H1 (cell line): ENCODE results near the gene GLRX3. TPM values are rescaled to one million over a fixed set of nuclear protein-coding genes. Genes with fewer than 3 reads are reported as not detected.

Source experiments
- CTCF ChIA-PET: fragments of 300-600 bp; sonication (Branson Sonifier 250); formaldehyde crosslinking; loops from one replicate; lab custom pipeline; 2021; ENCODE audit not compliant: partially characterized antibody; lab: Charles Lee
- POLR2A ChIA-PET: fragments of 300-600 bp; sonication (Branson Sonifier 250); formaldehyde crosslinking; loops from one replicate; lab custom pipeline; 2021; ENCODE audit warnings: inconsistent platforms; ENCODE audit not compliant: partially characterized antibody; lab: Charles Lee
- DNase-seq, 2 experiments: peaks; one replicate each; pipeline versions ENCODE4 v3.0.0 to v3.0.0-alpha.2; 2010 to 2022; ENCODE audit warnings: low spot score in 2 of 2, low read depth in 1 of 2, mixed read lengths in 1 of 2
- FAIRE-seq: peaks from 2 replicates; lab custom pipeline; 2011; peaks lifted over from hg19 to GRCh38; lab: Jason Lieb, UNC
- H2AFZ ChIP-seq: 2 replicates; pipeline ENCODE4 v1.8.1; 2012; ENCODE audit warnings: low read length, inconsistent platforms
- H2AK5ac ChIP-seq: 2 replicates; pipeline ENCODE4 v1.6.1; 2013; ENCODE audit warnings: low read depth, low read length
- H2BK120ac ChIP-seq: replicated peaks from 2 replicates; pipeline ENCODE3; 2013; ENCODE audit warnings: low read depth, low read length, inconsistent platforms
- H2BK12ac ChIP-seq: 2 replicates; pipeline ENCODE4 v1.6.1; 2013; ENCODE audit warnings: low read depth, low read length
- H2BK15ac ChIP-seq: 2 replicates; pipeline ENCODE4 v1.6.1; 2013; ENCODE audit warnings: low read length
- H2BK20ac ChIP-seq: 2 replicates; pipeline ENCODE4 v1.6.1; 2013; ENCODE audit warnings: low read length
- H2BK5ac ChIP-seq: 2 replicates; pipeline ENCODE4 v1.6.1; 2013; ENCODE audit warnings: low read depth, low read length
- H3K14ac ChIP-seq: 2 replicates; pipeline ENCODE4 v1.6.1; 2013; ENCODE audit warnings: inconsistent platforms; ENCODE audit not compliant: insufficient read length
- H3K18ac ChIP-seq: 2 replicates; pipeline ENCODE4 v1.6.1; 2013; ENCODE audit warnings: low read length; ENCODE audit errors: extremely low read depth
- H3K23ac ChIP-seq: 2 replicates; pipeline ENCODE4 v1.6.1; 2013; ENCODE audit warnings: inconsistent platforms; ENCODE audit not compliant: insufficient read length
- H3K23me2 ChIP-seq: 2 replicates; pipeline ENCODE4 v1.6.1; 2013; ENCODE audit warnings: low read depth, low read length
- H3K27ac ChIP-seq: 2 replicates; pipeline ENCODE4 v1.6.1; 2011; ENCODE audit warnings: low read depth, low read length, inconsistent platforms
- H3K27me3 ChIP-seq, 4 experiments: replicated peaks in 1 of 4; 1 replicate in 1 of 4; 2 replicates in 3 of 4; pipeline versions ENCODE4 v1.6.1 to v1.8.1; 2011 to 2013; ENCODE audit warnings: low read length in 3 of 4, mild to moderate bottlenecking in 3 of 4, inconsistent platforms in 2 of 4, mixed read lengths in 2 of 4, moderate library complexity in 1 of 4; ENCODE audit not compliant: control insufficient read depth in 3 of 4, insufficient read depth in 3 of 4; ENCODE audit errors: extremely low read depth in 1 of 4
- H3K36me3 ChIP-seq, 4 experiments: 2 replicates each; pipeline versions ENCODE4 v1.6.1 to v1.8.1; 2011 to 2013; ENCODE audit warnings: mild to moderate bottlenecking in 4 of 4, low read length in 3 of 4, moderate library complexity in 2 of 4, control low read depth in 1 of 4, inconsistent platforms in 1 of 4; ENCODE audit not compliant: insufficient read depth in 4 of 4, control insufficient read depth in 2 of 4
- H3K4ac ChIP-seq: replicated peaks from 2 replicates; pipeline ENCODE3; 2013; ENCODE audit warnings: low read length, low read depth, mixed read lengths, inconsistent platforms; ENCODE audit not compliant: insufficient read length
- H3K4me1 ChIP-seq, 4 experiments: replicated peaks in 1 of 4; 1 replicate in 1 of 4; 2 replicates in 3 of 4; pipeline versions ENCODE4 v1.6.1 to v1.8.1; 2011 to 2013; ENCODE audit warnings: low read length in 3 of 4, inconsistent platforms in 2 of 4, mixed read lengths in 1 of 4; ENCODE audit not compliant: insufficient read depth in 4 of 4, control insufficient read depth in 3 of 4
- H3K4me2 ChIP-seq, 2 experiments: 2 replicates each; pipeline versions ENCODE4 v1.6.1 to v1.8.1; 2011 to 2013; ENCODE audit warnings: low read depth in 2 of 2, low read length in 2 of 2, control low read depth in 1 of 2, inconsistent platforms in 1 of 2, mild to moderate bottlenecking in 1 of 2; ENCODE audit not compliant: insufficient read depth in 1 of 2
- H3K4me3 ChIP-seq, 4 experiments: fragments of 200-600, 300-600 bp in 1 of 4; sonication (generic), shearing (Covaris generic), sonication (Bioruptor Twin) in 1 of 4; 2 replicates each; pipeline versions ENCODE4 v1.5.1 to v1.8.1; 2011 to 2016; ENCODE audit warnings: low read length in 4 of 4, low read depth in 3 of 4, control low read depth in 2 of 4, inconsistent platforms in 2 of 4, mild to moderate bottlenecking in 2 of 4, mixed read lengths in 1 of 4, moderate library complexity in 1 of 4; ENCODE audit not compliant: insufficient read depth in 2 of 4; ENCODE audit errors: extremely low read depth in 1 of 4
- H3K56ac ChIP-seq: replicated peaks from 2 replicates; pipeline ENCODE3; 2013; ENCODE audit warnings: low read depth, mild to moderate bottlenecking, mixed read lengths, low read length, inconsistent platforms; ENCODE audit not compliant: insufficient read length
- H3K79me1 ChIP-seq: 2 replicates; pipeline ENCODE4 v1.6.1; 2013; ENCODE audit warnings: low read depth, low read length, control low read depth
- H3K79me2 ChIP-seq, 2 experiments: 2 replicates each; pipeline versions ENCODE4 v1.6.1 to v1.8.1; 2012 to 2013; ENCODE audit warnings: low read length in 2 of 2, mild to moderate bottlenecking in 2 of 2, inconsistent platforms in 1 of 2; ENCODE audit not compliant: insufficient read depth in 2 of 2, control insufficient read depth in 1 of 2
- H3K9ac ChIP-seq, 4 experiments: replicated peaks in 1 of 4; 1 replicate in 1 of 4; 2 replicates in 3 of 4; pipeline versions ENCODE4 v1.6.1 to v1.8.1; 2011 to 2013; ENCODE audit warnings: low read depth in 3 of 4, low read length in 3 of 4, control low read depth in 2 of 4, mild to moderate bottlenecking in 2 of 4, moderate library complexity in 2 of 4, inconsistent platforms in 1 of 4; ENCODE audit errors: extremely low read depth in 1 of 4
- H3K9me3 ChIP-seq, 2 experiments: 2 replicates each; pipeline versions ENCODE4 v1.6.1 to v1.8.1; 2012 to 2013; ENCODE audit warnings: mild to moderate bottlenecking in 2 of 2, moderate library complexity in 2 of 2, control low read depth in 1 of 2, inconsistent platforms in 1 of 2, low read depth in 1 of 2, low read length in 1 of 2, mixed read lengths in 1 of 2; ENCODE audit not compliant: insufficient read depth in 2 of 2
- H4K20me1 ChIP-seq, 2 experiments: replicated peaks in 1 of 2; 2 replicates each; pipeline versions ENCODE3 to v1.8.1; 2011 to 2013; ENCODE audit warnings: inconsistent platforms in 2 of 2, low read length in 2 of 2, mild to moderate bottlenecking in 1 of 2; ENCODE audit not compliant: insufficient read depth in 2 of 2, control insufficient read depth in 1 of 2
- H4K5ac ChIP-seq: 2 replicates; pipeline ENCODE4 v1.6.1; 2013; ENCODE audit warnings: low read length, low read depth, mixed read lengths, inconsistent platforms; ENCODE audit not compliant: insufficient read length
- H4K8ac ChIP-seq: 2 replicates; pipeline ENCODE4 v1.8.0; 2013; ENCODE audit warnings: mild to moderate bottlenecking, moderate library complexity, low read length, inconsistent platforms; ENCODE audit not compliant: insufficient read depth; ENCODE audit errors: extremely low read depth
- H4K91ac ChIP-seq: replicated peaks from 2 replicates; pipeline ENCODE3; 2013; ENCODE audit warnings: low read length, mixed read lengths, inconsistent platforms; ENCODE audit not compliant: insufficient read length
- ASH2L ChIP-seq: fragments of 200-600, 300-600 bp; sonication (generic); IDR thresholded peaks from one replicate; pipeline ENCODE4 v1.7.1; 2017; ENCODE audit warnings: low read length
- EZH2 ChIP-seq: fragments of 200-600 bp; sonication (generic); IDR thresholded peaks from 2 replicates; pipeline ENCODE4 v1.7.1; 2012; ENCODE audit warnings: low read depth, mild to moderate bottlenecking, moderate library complexity, low read length, inconsistent platforms; ENCODE audit not compliant: severe bottlenecking
- RFX5 ChIP-seq: IDR thresholded peaks from 2 replicates; pipeline ENCODE4 v1.6.1; 2011; ENCODE audit warnings: low read depth, low read length, improper control_type of control experiment, borderline replicate concordance
- SP2 ChIP-seq: IDR thresholded peaks from 2 replicates; pipeline ENCODE4 v1.6.1; 2012; ENCODE audit warnings: mild to moderate bottlenecking, low read length, inconsistent platforms
- WGBS, 2 experiments: shearing (Covaris generic) in 1 of 2; methylation state at CpG; one replicate each; pipeline versions ENCODE4 v1.1.6 to v1.1.7; 2013 to 2015; ENCODE audit warnings: low lambda C conversion rate in 2 of 2, mixed read lengths in 2 of 2, inconsistent platforms in 1 of 2, low coverage in 1 of 2, missing lambda C conversion rate in 1 of 2; ENCODE audit not compliant: insufficient replicate concordance in 2 of 2, insufficient coverage in 1 of 2, insufficient read length in 1 of 2; ENCODE audit errors: extremely low coverage in 1 of 2, missing lambda C conversion rate in 1 of 2; 5-methylcytosine and 5-hydroxymethylcytosine counted together
- polyA plus RNA-seq, 7 experiments: library from polyadenylated mRNA; depleted of rRNA in 3 of 7; stranded (reverse) in 5 of 7; unstranded in 2 of 7; fragments of >200 nt in 5 of 7; fragments of 200-250 nt in 2 of 7; gene quantifications; 1 replicate in 5 of 7; 2 replicates in 1 of 7; 4 replicates in 1 of 7; pipeline versions ENCODE4 v1.2.1 to v1.2.3, GENCODE V29; 2011 to 2013; ENCODE audit warnings: missing spikeins in 2 of 7, mixed read lengths in 2 of 7
- total RNA-seq: library from RNA; stranded (reverse); fragmentation: NEBNext Ultra II Directional; extraction: Animal tissue kit (Norgen Biotek cat#: 25700); gene quantifications from 2 replicates; pipeline ENCODE4 v1.2.1, GENCODE V29; 2021
- TF ChIP-seq, protein P1 (sequence below): IDR thresholded peaks from 2 replicates; pipeline ENCODE4 v1.6.1; 2012; ENCODE audit warnings: inconsistent platforms

The GLRX3 gene
- total and polyA plus RNA-seq, 2 of the 8 experiments (the other 6 are each of a cell fraction or from before 2014, with no cell fraction given), result 59.9 to 157 TPM

GRCh38 chr10:130220251-130221185 is 84.3 kb downstream of the GLRX3 start:
- CTCF ChIA-PET, result no interaction called here

More at GRCh38 chr10:130220251-130221185, 84.3 kb downstream of the GLRX3 start:
- Histone ChIP-seq H3K4ac (no peak overlapping the region), H4K91ac (no peak overlapping the region), H3K27me3 (no peaks in the 10 kb centered on the region), H3K4me3 (no peak overlapping the region), H2BK120ac (no peak overlapping the region), H3K4me1 (no peaks in the 10 kb centered on the region), H3K23ac (no peak overlapping the region), H3K27ac (no peak overlapping the region), H4K5ac (no peak overlapping the region), H2BK12ac (no peak overlapping the region), H3K56ac (no peak overlapping the region), H2BK5ac (no peak overlapping the region), H3K23me2 (no peaks in the 10 kb centered on the region), H3K79me2 (no peaks in the 10 kb centered on the region), H3K9ac (no peak overlapping the region), H3K4me2 (no peak overlapping the region), H2AK5ac (no peak overlapping the region), H2AFZ (no peak overlapping the region), H3K36me3 (no peaks in the 10 kb centered on the region), H4K20me1 (no peaks in the 10 kb centered on the region), H2BK20ac (no peak overlapping the region), H3K9me3 (no peaks in the 10 kb centered on the region), H2BK15ac (no peak overlapping the region), H4K8ac (no peak overlapping the region), H3K18ac (no peak overlapping the region), H3K79me1 (no peaks in the 10 kb centered on the region), H3K14ac (no peak overlapping the region)
- FAIRE-seq, result no peak
- POLR2A ChIA-PET, result no interaction called here
- DNase-seq, result no peak
- TF ChIP-seq RFX5 (no peak), ASH2L (no peak), EZH2 (no peak), SP2 (no peak)
- TF ChIP-seq, protein P1, sequence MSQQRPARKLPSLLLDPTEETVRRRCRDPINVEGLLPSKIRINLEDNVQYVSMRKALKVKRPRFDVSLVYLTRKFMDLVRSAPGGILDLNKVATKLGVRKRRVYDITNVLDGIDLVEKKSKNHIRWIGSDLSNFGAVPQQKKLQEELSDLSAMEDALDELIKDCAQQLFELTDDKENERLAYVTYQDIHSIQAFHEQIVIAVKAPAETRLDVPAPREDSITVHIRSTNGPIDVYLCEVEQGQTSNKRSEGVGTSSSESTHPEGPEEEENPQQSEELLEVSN, result no peak
- 88% methylated on average over 19 of the region's 19 CpGs; no CpG with 5 or more reads in 1 of the 2 experiments for WGBS, 2 experiments
